ENCODE results near the gene NRXN2. TPM values are rescaled to one million over a fixed set of nuclear protein-coding genes. Genes with fewer than 3 reads are reported as not detected.

Gene NRXN2
- not detected in 2 replicates for total RNA-seq

GRCh38 chr11:64723117-64723906, at the start of gene NRXN2:
NRXN2 (minus strand) TSS chr11:64723197; CDS start chr11:64713699, 9,498 bp downstream.

DNA sequence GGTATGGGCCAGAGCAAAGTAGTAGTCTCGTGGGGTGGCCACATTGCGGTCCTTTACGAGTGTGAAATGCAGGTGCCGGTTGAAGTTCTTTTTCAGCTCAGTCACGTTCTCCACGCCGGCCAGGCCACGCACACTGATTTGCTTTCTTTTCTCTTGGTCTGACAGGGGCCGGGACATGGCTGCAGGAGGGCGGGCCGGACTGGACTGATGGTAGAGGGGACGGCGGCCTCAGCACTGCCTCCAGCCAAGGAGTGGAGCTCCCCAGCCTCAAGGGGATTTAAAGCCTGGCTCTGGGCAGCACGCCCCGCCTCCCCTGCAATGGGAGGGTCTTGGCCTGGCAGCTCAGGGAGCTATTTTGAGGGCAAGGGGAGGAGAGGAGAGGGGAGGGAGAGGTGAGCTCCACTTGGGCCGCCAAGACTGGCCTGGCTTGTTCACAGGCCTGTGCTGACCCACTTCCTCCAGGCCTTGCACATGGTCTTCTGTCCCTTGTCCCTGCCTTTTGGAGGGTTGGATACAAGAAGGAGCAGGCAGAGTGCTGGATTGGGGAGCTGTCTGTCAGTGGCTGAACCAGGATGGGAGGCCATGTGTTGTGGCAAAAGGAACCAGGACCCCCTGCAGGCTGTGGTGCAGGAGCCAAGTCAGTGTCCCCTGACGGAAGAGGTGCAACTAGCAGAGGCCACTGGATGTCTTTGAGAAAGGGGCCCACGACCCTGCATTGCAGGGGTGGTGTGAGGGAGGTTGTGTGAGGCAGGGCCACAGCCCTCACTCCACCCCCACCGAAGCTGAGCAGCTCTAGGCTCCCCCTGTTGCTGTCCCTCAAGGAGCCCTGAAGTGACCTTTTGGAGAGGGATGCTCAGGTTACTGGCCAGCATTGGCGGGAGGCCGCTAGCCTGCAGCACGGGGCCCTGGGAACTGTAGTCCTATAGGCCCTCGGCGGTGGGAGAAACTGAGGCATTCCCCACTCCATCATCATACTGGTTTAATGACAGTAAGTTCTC, 37.0 kb upstream of the NRXN2 start, which contains the start of gene PYGM:
PYGM (minus strand) TSS at position 253 of the 998 bp plus-strand sequence; CDS start at position 177, 76 bp downstream.

DNA sequence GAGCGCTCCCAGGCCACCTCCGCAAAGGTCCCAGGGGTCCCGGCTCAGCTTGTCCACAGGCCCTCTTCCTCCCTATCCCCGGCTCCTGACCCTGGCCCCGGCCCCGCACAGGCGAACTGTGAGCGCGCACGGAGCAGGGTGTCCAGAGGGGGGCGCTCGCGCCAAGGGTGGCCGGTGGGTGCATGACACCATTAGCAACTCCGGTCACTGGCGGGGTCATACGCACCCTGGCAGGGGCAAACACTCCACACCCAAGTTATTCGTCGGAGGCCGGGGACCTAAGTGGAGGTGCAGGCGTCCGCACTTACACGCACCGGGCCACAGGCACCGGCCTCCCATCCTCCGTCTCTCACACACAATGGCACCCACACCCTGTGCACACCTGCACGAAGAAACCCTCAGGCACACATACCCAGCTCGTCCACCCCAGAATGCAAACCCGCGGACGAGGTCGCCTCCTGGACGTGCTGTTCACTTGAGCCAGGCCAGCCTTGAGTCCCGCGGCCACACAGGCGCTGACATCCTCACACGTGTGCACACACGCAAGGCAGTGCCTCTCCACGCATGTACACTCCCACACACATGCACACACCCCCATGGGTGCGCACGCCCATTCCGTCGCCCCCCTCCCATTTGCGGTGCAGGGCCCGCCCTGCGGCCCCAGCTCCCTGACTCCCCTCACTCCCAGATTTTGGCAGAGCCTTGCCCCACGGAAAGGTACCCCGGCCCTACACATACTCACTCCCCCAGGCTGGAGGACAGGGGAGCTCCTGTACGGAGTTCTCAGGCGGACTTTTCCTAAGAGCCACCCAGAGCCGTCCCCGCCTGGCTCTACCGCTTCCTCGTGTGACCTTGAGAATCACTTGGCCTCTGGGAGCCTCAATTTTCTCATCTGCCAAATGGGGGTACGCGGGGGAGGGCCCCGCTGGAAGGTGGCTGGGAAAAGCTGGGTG, 20.9 kb upstream of the NRXN2 start, which contains the start of gene RASGRP2:
RASGRP2 (minus strand) TSS at position 552 of the 953 bp plus-strand sequence. CDS start 1,276 bp downstream, outside the sequence.

DNA sequence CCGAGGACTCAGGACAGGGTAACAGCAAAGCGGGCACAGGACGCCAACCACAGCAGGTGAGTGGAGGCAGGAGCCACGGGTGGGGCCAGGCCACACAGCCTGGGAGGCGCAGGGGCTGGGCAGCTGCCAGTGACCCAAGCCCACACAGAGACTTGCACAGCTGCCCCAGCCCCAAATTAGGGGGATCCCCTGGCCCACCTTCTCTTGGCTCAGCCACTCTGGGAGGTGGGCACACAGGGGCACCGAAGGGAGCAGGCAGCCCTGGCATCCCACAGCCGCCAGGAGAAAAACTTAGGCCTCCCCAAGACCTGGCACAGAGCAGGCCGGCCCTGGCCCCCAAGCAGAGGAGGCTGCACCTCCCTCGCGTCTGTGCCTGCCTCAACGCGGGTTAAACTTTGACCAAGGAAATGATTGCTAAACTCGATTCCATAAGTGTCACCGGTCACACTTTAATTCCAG, 132.2 kb downstream of the NRXN2 start, which contains the start of gene SLC22A12:
SLC22A12 (plus strand) TSS at position 458 of the 459 bp plus-strand sequence. CDS start 337 bp downstream, outside the sequence.

Other genes starting within 250 kb of the NRXN2 start
- gene SLC22A11, start 167.3 kb downstream of the NRXN2 start, total RNA-seq: not detected in 2 replicates
- gene SLC22A12, start 132.0 kb downstream of the NRXN2 start, total RNA-seq: not detected in 2 replicates
- gene RASGRP2, start 20.9 kb upstream of the NRXN2 start, total RNA-seq: 0.98 and 1.1 TPM in 2 replicates
- gene PYGM, start 36.8 kb upstream of the NRXN2 start, total RNA-seq: 0.19 and 0.33 TPM in 2 replicates
- gene SF1, start 55.3 kb upstream of the NRXN2 start, total RNA-seq: 143 and 146 TPM in 2 replicates
- gene MAP4K2, start 80.0 kb upstream of the NRXN2 start, total RNA-seq: 43.7 and 66.3 TPM in 2 replicates
- gene MEN1, start 87.4 kb upstream of the NRXN2 start, total RNA-seq: 21.7 and 26.5 TPM in 2 replicates
- 0.33 and 0.38 TPM in 2 replicates for gene CDC42BPG, start 121.5 kb upstream of the NRXN2 start, total RNA-seq
- 97.7 and 129 TPM in 2 replicates for gene EHD1, start 155.4 kb upstream of the NRXN2 start, total RNA-seq
- gene ATG2A, start 194.0 kb upstream of the NRXN2 start, total RNA-seq: 19.1 and 19.3 TPM in 2 replicates
- 10.8 and 12.4 TPM in 2 replicates for gene PPP2R5B, start 201.5 kb upstream of the NRXN2 start, total RNA-seq
- not detected in 2 replicates for gene GPHA2, start 212.7 kb upstream of the NRXN2 start, total RNA-seq
- gene MAJIN, start 248.9 kb upstream of the NRXN2 start, total RNA-seq: not detected in 2 replicates